Measurements from ENCODE around the gene EDC4.

DNA sequence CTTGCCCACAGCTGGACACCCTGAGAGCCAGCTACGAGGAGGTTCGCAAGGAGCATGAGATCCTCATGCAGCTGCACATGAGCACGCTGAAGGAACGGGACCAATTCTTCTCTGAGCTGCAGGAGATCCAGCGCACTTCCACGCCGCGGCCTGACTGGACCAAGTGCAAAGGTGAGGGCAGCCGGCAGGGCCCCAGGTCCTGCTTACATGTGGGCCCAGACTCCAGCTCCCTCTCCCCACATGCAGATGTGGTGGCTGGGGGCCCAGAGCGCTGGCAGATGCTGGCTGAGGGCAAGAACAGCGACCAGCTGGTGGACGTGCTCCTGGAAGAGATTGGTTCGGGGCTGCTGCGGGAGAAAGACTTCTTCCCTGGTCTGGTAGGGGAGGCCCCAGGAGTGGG lies 46.9 kb upstream of the EDC4 start:
- TF ChIP-seq, protein P1, sequence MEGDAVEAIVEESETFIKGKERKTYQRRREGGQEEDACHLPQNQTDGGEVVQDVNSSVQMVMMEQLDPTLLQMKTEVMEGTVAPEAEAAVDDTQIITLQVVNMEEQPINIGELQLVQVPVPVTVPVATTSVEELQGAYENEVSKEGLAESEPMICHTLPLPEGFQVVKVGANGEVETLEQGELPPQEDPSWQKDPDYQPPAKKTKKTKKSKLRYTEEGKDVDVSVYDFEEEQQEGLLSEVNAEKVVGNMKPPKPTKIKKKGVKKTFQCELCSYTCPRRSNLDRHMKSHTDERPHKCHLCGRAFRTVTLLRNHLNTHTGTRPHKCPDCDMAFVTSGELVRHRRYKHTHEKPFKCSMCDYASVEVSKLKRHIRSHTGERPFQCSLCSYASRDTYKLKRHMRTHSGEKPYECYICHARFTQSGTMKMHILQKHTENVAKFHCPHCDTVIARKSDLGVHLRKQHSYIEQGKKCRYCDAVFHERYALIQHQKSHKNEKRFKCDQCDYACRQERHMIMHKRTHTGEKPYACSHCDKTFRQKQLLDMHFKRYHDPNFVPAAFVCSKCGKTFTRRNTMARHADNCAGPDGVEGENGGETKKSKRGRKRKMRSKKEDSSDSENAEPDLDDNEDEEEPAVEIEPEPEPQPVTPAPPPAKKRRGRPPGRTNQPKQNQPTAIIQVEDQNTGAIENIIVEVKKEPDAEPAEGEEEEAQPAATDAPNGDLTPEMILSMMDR (IDR thresholded peaks at IDR 0.05) = no peak
- no peak for TF ChIP-seq POLR2A (IDR thresholded peaks at IDR 0.05)
